ENCODE results near the gene SERPING1. TPM values are rescaled to one million over a fixed set of nuclear protein-coding genes. Genes with fewer than 3 reads are reported as not detected.

The SERPING1 gene
- total and polyA plus RNA-seq, 2 donors (not counting 3 experiments of a cell fraction or from before 2014, with no cell fraction given) = 0.30 TPM; not detected in 1

- Histone ChIP-seq H3K9ac (replicated peaks; ENCODE audit: extremely low read depth, insufficient read depth, low read length) (no peak overlapping the region), H3K4me3 (replicated peaks in 1 of 3; ENCODE audit: insufficient read depth in 1 of 3, low read depth in 1 of 3, low read length in 3 of 3) (peak overlapping the region; percentile 56 to 78 (median 76)), H3K27me3 (ENCODE audit: control insufficient read depth in 2 of 2, insufficient read depth in 2 of 2, low read length in 2 of 2) (no peaks in the 10 kb centered on the region), H3K79me2 (ENCODE audit: control insufficient read depth, insufficient read depth, low read length) (no peaks in the 10 kb centered on the region), H3K9me1 (replicated peaks; ENCODE audit: control insufficient read depth, extremely low read depth, insufficient read depth, low read length) (no peaks in the 10 kb centered on the region), H3K27ac (ENCODE audit: insufficient read depth, low read depth, low read length) (no peak overlapping the region), H3K36me3 (ENCODE audit: control insufficient read depth in 2 of 2, extremely low read depth in 1 of 2, insufficient read depth in 2 of 2, low read length in 2 of 2) (no peaks in the 10 kb centered on the region), H2AFZ (ENCODE audit: low read depth, low read length) (peak overlapping the region; percentile 100), H3K4me2 (ENCODE audit: insufficient read depth, low read length) (peak overlapping the region; percentile 96), H4K20me1 (replicated peaks; ENCODE audit: control insufficient read depth, extremely low read depth, insufficient read depth, low read length) (no peaks in the 10 kb centered on the region), H3K4me1 (ENCODE audit: control insufficient read depth, extremely low read depth, insufficient read depth, low read length) (peaks cover 10% of the 10 kb centered on the region), H3K9me3 (replicated peaks; ENCODE audit: control insufficient read depth, insufficient read depth, low read length) (no peaks in the 10 kb centered on the region)
- CTCF ChIA-PET = interaction anchor here (0.5 to 6.0 kb wide), 28 partner anchors 9 to 1567 kb away, joined by 3 to 154 read pairs (median 4); no protein-coding TSS in a partner anchor
- intact Hi-C loops (cut with micrococcal nuclease) = loop anchor here (1.0 kb wide), 2 partner anchors 73 to 144 kb away; partner anchors contain the start of genes MED19 and TMX2
- BruUV-seq (replicated peaks) = no TSS peak
- dilution Hi-C loops (cut with MboI; ENCODE audit: extremely low pct_ligation_motif_present, low sequenced_read_pairs) = no loop called here
- POLR2A ChIA-PET = interaction anchor here (1.4 kb wide), 1 partner anchor 72 kb away, joined by 4 read pairs; no protein-coding TSS in a partner anchor
- TF ChIP-seq POLR2AphosphoS5 (IDR thresholded peaks at IDR 0.05; ENCODE audit: insufficient read depth, low read depth, low read length) = no peak
- TF ChIP-seq CTCF (IDR thresholded peaks at IDR 0.05; ENCODE audit: extremely low read depth in 1 of 2, insufficient read depth in 1 of 2, low read depth in 1 of 2, low read length in 2 of 2) = peak in 1 of 2 donors; percentile 96
- FAIRE-seq (no peak), DNase-seq (ENCODE audit: low read depth, low spot score) (peak; percentile 72)
Measured at GRCh38 chr11:57568330-57568766, 29.1 kb upstream of the SERPING1 start.

- CTCF ChIA-PET = interaction anchor here (5.9 to 6.0 kb wide), 2 partner anchors 69 to 73 kb away, joined by 126 to 154 read pairs; no protein-coding TSS in a partner anchor
Measured at GRCh38 chr11:57571606-57572005, 25.9 kb upstream of the SERPING1 start.

More at GRCh38 chr11:57571606-57572005, 25.9 kb upstream of the SERPING1 start:
- H3K4me3 ChIP-seq (replicated peaks in 1 of 3; ENCODE audit: insufficient read depth in 1 of 3, low read depth in 1 of 3, low read length in 3 of 3) = no peak overlapping the region
- no peak overlapping the region for H3K27ac ChIP-seq (ENCODE audit: insufficient read depth, low read depth, low read length)
- DNase-seq (ENCODE audit: low read depth, low spot score) = no peak
- H2AFZ ChIP-seq (ENCODE audit: low read depth, low read length) = no peak overlapping the region
- no peaks in the 10 kb centered on the region for H3K9me3 ChIP-seq (replicated peaks; ENCODE audit: control insufficient read depth, insufficient read depth, low read length)
- no TSS peak for BruUV-seq (replicated peaks)
- no peaks in the 10 kb centered on the region for H3K36me3 ChIP-seq (ENCODE audit: control insufficient read depth in 2 of 2, extremely low read depth in 1 of 2, insufficient read depth in 2 of 2, low read length in 2 of 2)
- no peaks in the 10 kb centered on the region for H3K79me2 ChIP-seq (ENCODE audit: control insufficient read depth, insufficient read depth, low read length)
- H4K20me1 ChIP-seq (replicated peaks; ENCODE audit: control insufficient read depth, extremely low read depth, insufficient read depth, low read length) = no peaks in the 10 kb centered on the region
- dilution Hi-C loops (cut with MboI; ENCODE audit: extremely low pct_ligation_motif_present, low sequenced_read_pairs) = no loop called here
- H3K4me1 ChIP-seq (ENCODE audit: control insufficient read depth, extremely low read depth, insufficient read depth, low read length) = peaks cover 8% of the 10 kb centered on the region
- no peak for TF ChIP-seq GATA2 (IDR thresholded peaks at IDR 0.05; ENCODE audit: insufficient read depth, insufficient read length, low read depth, low read length)
- TF ChIP-seq JUN (IDR thresholded peaks at IDR 0.05; ENCODE audit: borderline replicate concordance, insufficient read depth, insufficient read length, low read depth) = no peak
- no peak overlapping the region for H3K4me2 ChIP-seq (ENCODE audit: insufficient read depth, low read length)
- intact Hi-C loops (cut with micrococcal nuclease) = no loop called here
- no peaks in the 10 kb centered on the region for H3K9me1 ChIP-seq (replicated peaks; ENCODE audit: control insufficient read depth, extremely low read depth, insufficient read depth, low read length)
- POLR2A ChIA-PET = interaction anchor here (1.3 kb wide), 1 partner anchor 65 kb away, joined by 3 read pairs; no protein-coding TSS in a partner anchor
- no peak for FAIRE-seq
- H3K27me3 ChIP-seq (ENCODE audit: control insufficient read depth in 2 of 2, insufficient read depth in 2 of 2, low read length in 2 of 2) = peaks cover 4 to 5% of the 10 kb centered on the region in 2 experiments
- no peak overlapping the region for H3K9ac ChIP-seq (replicated peaks; ENCODE audit: extremely low read depth, insufficient read depth, low read length)

Data from endothelial cell of umbilical vein (primary cell).